HCT116 (cell line): Measurements from ENCODE around the gene KCNIP4. TPM values are rescaled to one million over a fixed set of nuclear protein-coding genes. Genes with fewer than 3 reads are reported as not detected.

ENCODE experiments used
- ATAC-seq: fragments of 200-7000 bp; cut with Tn5 transposase; 2 replicates; pipeline ENCODE4 v1.9.1; 2020; ENCODE audit warnings: mild to moderate bottlenecking, moderate library complexity
- BruUV-seq: library from RNA; stranded (reverse); fragments of 400-500 nt; replicated peaks from 2 replicates; lab custom pipeline; 2021; lab: Mats Ljungman, UMichigan
- CTCF ChIA-PET: fragments of 300-600 bp; sonication (Branson Sonifier 250); formaldehyde crosslinking; loops from one replicate; lab custom pipeline; 2021; ENCODE audit warnings: antibody characterized with exemption; lab: Charles Lee
- POLR2A ChIA-PET: fragments of 300-600, 350-600 bp; sonication (Branson Sonifier 250); formaldehyde crosslinking; loops from one replicate; lab custom pipeline; 2021; ENCODE audit warnings: antibody characterized with exemption; lab: Charles Lee
- RAD21 ChIA-PET, 2 experiments: fragments of 300-600 bp; sonication (Branson Sonifier 250); formaldehyde crosslinking; loops; one replicate each; lab custom pipeline; 2023; ENCODE audit warnings: low total read pairs in 2 of 2; ENCODE audit not compliant: uncharacterized antibody in 2 of 2, unreplicated experiment in 2 of 2, low non-redundant PET in 1 of 2; lab: Charles Lee
- DNase-seq: peaks from one replicate; pipeline ENCODE4 v3.0.0-alpha.2; 2010; ENCODE audit warnings: low read depth, low spot score
- H2AFZ ChIP-seq: fragments of 200-600 bp; shearing (Covaris generic), sonication (generic); 2 replicates; pipeline ENCODE4 v1.6.1; 2017; ENCODE audit warnings: low read depth, mixed run types, mixed read lengths, antibody characterized with exemption, low read length; ENCODE audit not compliant: poor library complexity, severe bottlenecking
- H3K27ac ChIP-seq: 2 replicates; pipeline ENCODE4 v1.5.1; 2012; ENCODE audit warnings: low read depth, low read length
- H3K27me3 ChIP-seq: fragments of 200-600 bp; sonication (generic); 2 replicates; pipeline ENCODE4 v1.6.1; 2016; ENCODE audit warnings: mixed run types, low read length, mixed read lengths; ENCODE audit not compliant: insufficient read depth
- H3K36me3 ChIP-seq, 2 experiments: fragments of 200-500 bp in 1 of 2; fragments of 200-600 bp in 1 of 2; sonication (Bioruptor generic) in 1 of 2; sonication (generic) in 1 of 2; 2 replicates each; pipeline versions ENCODE4 v1.5.1 to v1.6.1; 2014 to 2016; ENCODE audit warnings: low read length in 2 of 2, inconsistent platforms in 1 of 2, mixed read lengths in 1 of 2, mixed run types in 1 of 2; ENCODE audit not compliant: insufficient read depth in 2 of 2, control insufficient read depth in 1 of 2
- H3K4me1 ChIP-seq, 2 experiments: fragments of 200-600 bp in 1 of 2; sonication (generic) in 1 of 2; 2 replicates each; pipeline versions ENCODE4 v1.5.1 to v1.6.1; 2012 to 2017; ENCODE audit warnings: low read length in 2 of 2, inconsistent platforms in 1 of 2, mild to moderate bottlenecking in 1 of 2, mixed read lengths in 1 of 2, mixed run types in 1 of 2, moderate library complexity in 1 of 2; ENCODE audit not compliant: insufficient read depth in 2 of 2, control insufficient read depth in 1 of 2
- H3K4me2 ChIP-seq: fragments of 200-600 bp; sonication (generic); 2 replicates; pipeline ENCODE4 v1.6.1; 2017; ENCODE audit warnings: mixed run types, low read length, mixed read lengths
- H3K4me3 ChIP-seq, 2 experiments: fragments of 200-600 bp in 1 of 2; sonication (generic) in 1 of 2; replicated peaks in 1 of 2; 2 replicates each; pipeline ENCODE4 v1.5.1; 2011 to 2016; ENCODE audit warnings: low read length in 2 of 2, control low read depth in 1 of 2, low read depth in 1 of 2, mild to moderate bottlenecking in 1 of 2, mixed read lengths in 1 of 2, mixed run types in 1 of 2
- H3K79me2 ChIP-seq: fragments of 200-600 bp; sonication (generic); 2 replicates; pipeline ENCODE4 v1.6.1; 2017; ENCODE audit warnings: mild to moderate bottlenecking, mixed run types, low read length, moderate library complexity, mixed read lengths; ENCODE audit not compliant: insufficient read depth
- H3K9ac ChIP-seq: fragments of 200-600 bp; sonication (generic); 2 replicates; pipeline ENCODE4 v1.6.1; 2016; ENCODE audit warnings: low read length, mixed read lengths
- H3K9me2 ChIP-seq: fragments of 200-600 bp; sonication (generic), shearing (Covaris generic); 2 replicates; pipeline ENCODE4 v1.6.1; 2017; ENCODE audit warnings: mixed run types, mild to moderate bottlenecking, moderate library complexity; ENCODE audit not compliant: insufficient read depth
- H3K9me3 ChIP-seq, 2 experiments: fragments of 200-500 bp in 1 of 2; fragments of 200-600 bp in 1 of 2; sonication (Bioruptor generic) in 1 of 2; sonication (generic) in 1 of 2; 2 replicates each; pipeline ENCODE4 v1.6.1; 2014 to 2017; ENCODE audit warnings: low read length in 2 of 2, mixed read lengths in 2 of 2, inconsistent platforms in 1 of 2, low read depth in 1 of 2, mild to moderate bottlenecking in 1 of 2, mixed run types in 1 of 2, moderate library complexity in 1 of 2; ENCODE audit not compliant: control insufficient read depth in 1 of 2, insufficient read depth in 1 of 2
- H4K20me1 ChIP-seq: fragments of 200-600 bp; sonication (generic), shearing (Covaris generic); 2 replicates; pipeline ENCODE4 v1.6.1; 2017; ENCODE audit warnings: mixed run types, mild to moderate bottlenecking, moderate library complexity; ENCODE audit not compliant: insufficient read depth
- ATF3 ChIP-seq: IDR thresholded peaks from 2 replicates; pipeline ENCODE4 v1.6.1; 2012
- CEBPB ChIP-seq: IDR thresholded peaks from 2 replicates; pipeline ENCODE4 v1.6.1; 2012; ENCODE audit warnings: low read depth
- CTCF ChIP-seq, 3 experiments: fragments of 200-600 bp in 1 of 3; sonication (generic) in 1 of 3; IDR thresholded peaks in 2 of 3; conservative IDR thresholded peaks in 1 of 3; 2 replicates each; pipeline ENCODE4 v1.5.1; 2012 to 2017; ENCODE audit warnings: low read depth in 2 of 3, low read length in 2 of 3, antibody characterized with exemption in 1 of 3, borderline replicate concordance in 1 of 3, control low read depth in 1 of 3, mild to moderate bottlenecking in 1 of 3, mixed read lengths in 1 of 3, mixed run types in 1 of 3, moderate library complexity in 1 of 3; ENCODE audit not compliant: insufficient read depth in 1 of 3
- EGR1 ChIP-seq: IDR thresholded peaks from 2 replicates; pipeline ENCODE4 v1.6.1; 2012; ENCODE audit warnings: low read depth
- ELF1 ChIP-seq: IDR thresholded peaks from 2 replicates; pipeline ENCODE4 v1.6.1; 2012; ENCODE audit warnings: low read depth, borderline replicate concordance
- EZH2 ChIP-seq: fragments of 200-600 bp; sonication (generic); IDR thresholded peaks from 2 replicates; pipeline ENCODE4 v1.6.1; 2017; ENCODE audit warnings: antibody characterized with exemption, mixed run types
- EZH2phosphoT487 ChIP-seq: fragments of 200-600 bp; IDR thresholded peaks from 2 replicates; pipeline ENCODE4 v1.6.1; 2018; ENCODE audit warnings: antibody characterized with exemption, borderline replicate concordance
- FOSL1 ChIP-seq: IDR thresholded peaks from 2 replicates; pipeline ENCODE4 v1.6.1; 2012; ENCODE audit warnings: low read depth
- JUND ChIP-seq: IDR thresholded peaks from 2 replicates; pipeline ENCODE4 v1.6.1; 2012
- POLR2A ChIP-seq: IDR thresholded peaks from 2 replicates; pipeline ENCODE4 v1.7.0; 2011; ENCODE audit warnings: borderline replicate concordance; ENCODE audit not compliant: insufficient read depth, insufficient read length; ENCODE audit errors: extremely low read depth
- POLR2AphosphoS5 ChIP-seq: IDR thresholded peaks from 2 replicates; pipeline ENCODE4 v1.6.1; 2011; ENCODE audit warnings: mild to moderate bottlenecking, low read depth, low read length, moderate library complexity
- REST ChIP-seq: IDR thresholded peaks from 2 replicates; pipeline ENCODE4 v1.6.1; 2012; ENCODE audit warnings: low read depth
- SIN3A ChIP-seq: IDR thresholded peaks from 2 replicates; pipeline ENCODE4 v1.6.1; 2012; ENCODE audit warnings: low read depth
- YY1 ChIP-seq: IDR thresholded peaks from 2 replicates; pipeline ENCODE4 v1.6.1; 2011; ENCODE audit warnings: low read length, low read depth, moderate library complexity, mild to moderate bottlenecking; ENCODE audit not compliant: insufficient replicate concordance; ENCODE audit errors: extremely low read depth
- ZNF274 ChIP-seq: fragments of 200-500 bp; sonication (Bioruptor generic); IDR thresholded peaks from 2 replicates; pipeline ENCODE4 v1.6.1; 2014; ENCODE audit warnings: mild to moderate bottlenecking, low read depth, low read length, inconsistent platforms
- intact Hi-C: fragments of 100-400 bp; cut with micrococcal nuclease; formaldehyde crosslinking; loops from 2 replicates; pipeline ENCODE4 v1.10.0; 2022
- total RNA-seq: library from RNA; stranded (reverse); gene quantifications from one replicate; pipeline ENCODE4 v1.2.1, GENCODE V29; 2021; ENCODE audit not compliant: unreplicated experiment
- TF ChIP-seq, protein P1 (sequence below): IDR thresholded peaks from 2 replicates; pipeline ENCODE4 v1.6.1; 2012

KCNIP4 gene
- total RNA-seq, 1 experiment from 2014 or later, result not detected

GRCh38 chr4:21544955-21545354 is 403.6 kb downstream of the KCNIP4 start:
- Histone ChIP-seq H4K20me1 (no peaks in the 10 kb centered on the region), H3K4me3 (no peak overlapping the region), H3K9me3 (peaks cover 0 to 9% of the 10 kb centered on the region in 2 experiments; a peak in 3 of 4 replicates), H3K4me2 (no peak overlapping the region)
- BruUV-seq, result no TSS peak
- no peak for TF ChIP-seq CEBPB
- no peak for TF ChIP-seq SIN3A
- TF ChIP-seq EZH2, result no peak
- TF ChIP-seq, all 23 proteins: peak for 0
- Histone ChIP-seq H2AFZ (no peak overlapping the region), H3K27me3 (no peaks in the 10 kb centered on the region), H3K79me2 (no peaks in the 10 kb centered on the region), H3K9ac (no peak overlapping the region), H3K27ac (no peak overlapping the region), H3K9me2 (no peaks in the 10 kb centered on the region), H3K36me3 (no peaks in the 10 kb centered on the region), H3K4me1 (no peaks in the 10 kb centered on the region)
- CTCF ChIA-PET, result no interaction called here
- POLR2A ChIA-PET, result no interaction called here
- no peak for DNase-seq
- intact Hi-C loops, result no loop called here
- ATAC-seq, result no peak
- RAD21 ChIA-PET, result no interaction called here

GRCh38 chr4:21544415-21544814 is 404.2 kb downstream of the KCNIP4 start:
- Histone ChIP-seq H3K4me2 (no peak overlapping the region), H4K20me1 (no peaks in the 10 kb centered on the region), H3K9ac (no peak overlapping the region), H3K4me3 (no peak overlapping the region), H3K27ac (no peak overlapping the region), H3K4me1 (no peaks in the 10 kb centered on the region), H3K27me3 (no peaks in the 10 kb centered on the region), H2AFZ (no peak overlapping the region), H3K36me3 (no peaks in the 10 kb centered on the region), H3K9me3 (peaks cover 0 to 9% of the 10 kb centered on the region in 2 experiments; a peak in 3 of 4 replicates), H3K79me2 (no peaks in the 10 kb centered on the region), H3K9me2 (no peaks in the 10 kb centered on the region)
- no TSS peak for BruUV-seq
- intact Hi-C loops, result no loop called here
- ATAC-seq (no peak), DNase-seq (no peak)
- ChIA-PET CTCF (no interaction called here), POLR2A (no interaction called here), RAD21 (no interaction called here)
- no peak for TF ChIP-seq CTCF (IDR thresholded peaks at IDR 0.05 in 2 of 3, conservative IDR thresholded peaks at IDR 0.05 in 1 of 3; ENCODE audit: borderline replicate concordance in 1 of 3, insufficient read depth in 1 of 3, low read depth in 2 of 3, low read length in 2 of 3)
- TF ChIP-seq FOSL1, result no peak
- no peak for TF ChIP-seq YY1
- no peak for TF ChIP-seq EGR1
- TF ChIP-seq ZNF274, result no peak
- TF ChIP-seq REST, result no peak
- TF ChIP-seq SIN3A, result no peak
- TF ChIP-seq, protein P1, sequence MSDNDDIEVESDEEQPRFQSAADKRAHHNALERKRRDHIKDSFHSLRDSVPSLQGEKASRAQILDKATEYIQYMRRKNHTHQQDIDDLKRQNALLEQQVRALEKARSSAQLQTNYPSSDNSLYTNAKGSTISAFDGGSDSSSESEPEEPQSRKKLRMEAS, result no peak
- no peak for TF ChIP-seq POLR2AphosphoS5
- no peak for TF ChIP-seq EZH2phosphoT487
- no peak for TF ChIP-seq EZH2
- TF ChIP-seq ELF1, result no peak
- no peak for TF ChIP-seq POLR2A
- TF ChIP-seq ATF3, result no peak
- no peak for TF ChIP-seq JUND
